ENCODE results near the gene GLRX. TPM values are rescaled to one million over a fixed set of nuclear protein-coding genes. Genes with fewer than 3 reads are reported as not detected.
A peak's percentile ranks its signal among the peaks of the same experiment; 100 is the strongest.

Gene GLRX
- total and polyA plus RNA-seq, 2 donors (not counting 1 experiment from before 2014, with no cell fraction given), result 91.8 to 429 TPM

DNA sequence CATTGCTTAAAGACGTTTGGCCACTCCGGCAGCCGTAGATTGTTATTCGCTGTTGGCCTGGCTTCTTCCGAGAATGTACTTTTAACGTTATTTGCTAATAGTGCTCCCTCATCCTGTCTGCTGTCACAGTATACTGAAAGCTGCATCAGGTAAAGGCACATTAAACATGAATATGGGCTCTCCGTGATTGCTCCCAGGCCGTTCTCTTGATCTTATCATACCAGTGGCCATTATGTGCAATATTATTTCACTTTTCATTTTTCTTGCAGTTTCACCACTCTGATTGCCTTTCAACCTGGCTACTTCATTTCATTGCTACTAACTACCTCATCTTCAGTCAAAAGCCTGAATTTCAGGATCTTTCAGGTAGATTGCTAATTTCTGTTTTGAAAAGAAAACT lies 34.0 kb downstream of the GLRX start:
- H3K79me2 ChIP-seq (ENCODE audit: control insufficient read depth, insufficient read depth, low read length), result no peaks in the 10 kb centered on the region
- no peak overlapping the region for H3K9ac ChIP-seq (ENCODE audit: insufficient read depth, low read length)
- H3K27me3 ChIP-seq (ENCODE audit: control insufficient read depth, insufficient read depth, low read length), result no peaks in the 10 kb centered on the region
- DNase-seq (ENCODE audit: low read depth in 2 of 2), result no peak
- H3K36me3 ChIP-seq (ENCODE audit: control insufficient read depth, insufficient read depth, low read length), result peaks cover 13% of the 10 kb centered on the region
- TF ChIP-seq, protein P1, sequence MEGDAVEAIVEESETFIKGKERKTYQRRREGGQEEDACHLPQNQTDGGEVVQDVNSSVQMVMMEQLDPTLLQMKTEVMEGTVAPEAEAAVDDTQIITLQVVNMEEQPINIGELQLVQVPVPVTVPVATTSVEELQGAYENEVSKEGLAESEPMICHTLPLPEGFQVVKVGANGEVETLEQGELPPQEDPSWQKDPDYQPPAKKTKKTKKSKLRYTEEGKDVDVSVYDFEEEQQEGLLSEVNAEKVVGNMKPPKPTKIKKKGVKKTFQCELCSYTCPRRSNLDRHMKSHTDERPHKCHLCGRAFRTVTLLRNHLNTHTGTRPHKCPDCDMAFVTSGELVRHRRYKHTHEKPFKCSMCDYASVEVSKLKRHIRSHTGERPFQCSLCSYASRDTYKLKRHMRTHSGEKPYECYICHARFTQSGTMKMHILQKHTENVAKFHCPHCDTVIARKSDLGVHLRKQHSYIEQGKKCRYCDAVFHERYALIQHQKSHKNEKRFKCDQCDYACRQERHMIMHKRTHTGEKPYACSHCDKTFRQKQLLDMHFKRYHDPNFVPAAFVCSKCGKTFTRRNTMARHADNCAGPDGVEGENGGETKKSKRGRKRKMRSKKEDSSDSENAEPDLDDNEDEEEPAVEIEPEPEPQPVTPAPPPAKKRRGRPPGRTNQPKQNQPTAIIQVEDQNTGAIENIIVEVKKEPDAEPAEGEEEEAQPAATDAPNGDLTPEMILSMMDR (conservative IDR thresholded peaks at IDR 0.05 in 1 of 2, IDR thresholded peaks at IDR 0.05 in 1 of 2; ENCODE audit: low read depth in 1 of 2, low read length in 2 of 2), result no peak
- no peak overlapping the region for H2AFZ ChIP-seq (ENCODE audit: low read length)
- H3K4me1 ChIP-seq (ENCODE audit: control insufficient read depth, extremely low read depth, insufficient read depth, low read length), result peaks cover 7% of the 10 kb centered on the region
- H3K9me3 ChIP-seq (ENCODE audit: control insufficient read depth, insufficient read depth, low read depth, low read length), result no peaks in the 10 kb centered on the region
- no peak overlapping the region for H3K27ac ChIP-seq (ENCODE audit: insufficient read depth, low read length)
- no peak overlapping the region for H3K4me2 ChIP-seq (ENCODE audit: extremely low read depth, insufficient read depth, low read length)
- no peak overlapping the region for H3K4me3 ChIP-seq (replicated peaks in 1 of 4; ENCODE audit: control extremely low read depth in 1 of 4, insufficient read depth in 1 of 4, low read depth in 3 of 4, low read length in 4 of 4)
- H4K20me1 ChIP-seq (ENCODE audit: control insufficient read depth, extremely low read depth, insufficient read depth, low read length), result no peaks in the 10 kb centered on the region

DNA sequence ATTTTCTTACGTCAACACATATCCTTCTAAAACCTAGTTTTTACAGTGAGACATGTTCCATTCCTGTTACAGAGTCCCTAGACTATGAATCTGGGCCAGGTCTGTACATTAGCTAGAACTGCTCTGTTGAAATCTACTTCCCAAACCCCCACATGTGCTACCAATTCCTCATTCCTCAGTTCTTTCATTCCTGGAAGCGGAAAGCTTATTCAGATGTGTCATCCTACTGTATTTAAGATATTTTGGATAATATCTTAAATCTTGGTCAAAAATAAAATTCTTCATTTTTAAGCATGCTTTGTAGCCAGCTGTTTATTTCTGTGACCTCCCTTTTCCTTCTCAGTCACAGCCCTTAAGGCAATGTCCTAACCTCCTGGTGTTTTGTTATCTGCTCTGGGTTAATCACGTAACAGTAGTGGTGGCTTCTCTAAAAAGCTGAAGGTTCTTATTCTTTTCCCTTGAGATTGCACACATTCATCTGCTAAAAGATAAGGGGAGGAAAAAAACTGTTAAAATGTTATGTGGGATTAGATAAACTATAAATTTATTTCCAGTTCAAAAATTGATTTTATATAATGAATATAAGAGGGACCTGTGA lies 35.6 kb downstream of the GLRX start:
- H3K79me2 ChIP-seq (ENCODE audit: control insufficient read depth, insufficient read depth, low read length), result no peaks in the 10 kb centered on the region
- TF ChIP-seq, protein P1 (conservative IDR thresholded peaks at IDR 0.05 in 1 of 2, IDR thresholded peaks at IDR 0.05 in 1 of 2; ENCODE audit: low read depth in 1 of 2, low read length in 2 of 2), result no peak
- TF ChIP-seq EZH2 (IDR thresholded peaks at IDR 0.05; ENCODE audit: low read length, missing control alignments), result no peak
- H3K27ac ChIP-seq (ENCODE audit: insufficient read depth, low read length), result no peak overlapping the region
- peaks cover 7% of the 10 kb centered on the region for H3K4me1 ChIP-seq (ENCODE audit: control insufficient read depth, extremely low read depth, insufficient read depth, low read length)
- H3K4me2 ChIP-seq (ENCODE audit: extremely low read depth, insufficient read depth, low read length), result no peak overlapping the region
- no peaks in the 10 kb centered on the region for H4K20me1 ChIP-seq (ENCODE audit: control insufficient read depth, extremely low read depth, insufficient read depth, low read length)
- H3K9ac ChIP-seq (ENCODE audit: insufficient read depth, low read length), result no peak overlapping the region
- DNase-seq (ENCODE audit: low read depth in 2 of 2), result peak in 1 of 2 donors; percentile 50
- H3K27me3 ChIP-seq (ENCODE audit: control insufficient read depth, insufficient read depth, low read length), result no peaks in the 10 kb centered on the region
- no peak overlapping the region for H2AFZ ChIP-seq (ENCODE audit: low read length)
- no peak overlapping the region for H3K4me3 ChIP-seq (replicated peaks in 1 of 4; ENCODE audit: control extremely low read depth in 1 of 4, insufficient read depth in 1 of 4, low read depth in 3 of 4, low read length in 4 of 4)
- peaks cover 8% of the 10 kb centered on the region for H3K36me3 ChIP-seq (ENCODE audit: control insufficient read depth, insufficient read depth, low read length)
- no peaks in the 10 kb centered on the region for H3K9me3 ChIP-seq (ENCODE audit: control insufficient read depth, insufficient read depth, low read depth, low read length)

DNA sequence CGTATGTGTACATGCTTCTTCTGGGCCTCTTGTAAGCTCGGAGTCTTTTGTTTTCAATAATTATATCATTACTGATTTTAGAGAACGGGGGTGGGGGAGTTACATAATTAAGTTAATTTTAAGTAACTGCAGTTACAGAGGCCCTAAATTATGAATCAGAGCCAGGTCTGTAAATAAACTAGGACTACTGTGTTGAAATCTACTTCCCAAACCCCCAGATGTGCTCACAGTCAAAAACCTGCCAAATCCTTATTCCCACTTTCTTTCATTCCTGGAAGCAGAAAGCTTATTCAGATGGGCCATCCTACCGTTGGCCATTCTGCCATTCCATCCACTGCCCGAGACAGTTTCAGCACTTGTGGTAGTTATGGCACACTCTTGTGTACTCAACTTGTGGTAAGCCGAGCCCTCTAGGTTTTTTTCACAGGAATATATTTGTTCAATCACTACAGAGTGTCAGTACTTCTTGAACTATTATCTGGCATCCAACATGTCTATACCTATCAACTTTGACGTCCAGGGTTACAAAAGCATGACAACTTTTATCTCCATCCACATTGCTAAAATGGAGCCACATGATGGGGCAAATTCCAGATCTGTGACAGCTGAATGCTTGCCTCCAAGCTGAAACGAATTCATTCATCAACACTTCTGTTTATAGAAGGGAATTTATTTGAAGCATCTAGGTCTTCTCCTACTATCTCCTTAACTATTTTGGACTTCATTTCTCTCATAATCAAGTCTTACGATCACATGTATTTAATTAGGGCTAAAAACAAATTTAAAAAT lies 37.8 kb downstream of the GLRX start:
- Histone ChIP-seq H3K4me1 (ENCODE audit: control insufficient read depth, extremely low read depth, insufficient read depth, low read length) (peaks cover 8% of the 10 kb centered on the region), H2AFZ (ENCODE audit: low read length) (no peak overlapping the region), H3K27ac (ENCODE audit: insufficient read depth, low read length) (no peak overlapping the region), H3K36me3 (ENCODE audit: control insufficient read depth, insufficient read depth, low read length) (peaks cover 6% of the 10 kb centered on the region), H3K79me2 (ENCODE audit: control insufficient read depth, insufficient read depth, low read length) (no peaks in the 10 kb centered on the region), H3K9ac (ENCODE audit: insufficient read depth, low read length) (no peak overlapping the region), H3K9me3 (ENCODE audit: control insufficient read depth, insufficient read depth, low read depth, low read length) (no peaks in the 10 kb centered on the region), H3K4me2 (ENCODE audit: extremely low read depth, insufficient read depth, low read length) (no peak overlapping the region), H4K20me1 (ENCODE audit: control insufficient read depth, extremely low read depth, insufficient read depth, low read length) (no peaks in the 10 kb centered on the region), H3K4me3 (replicated peaks in 1 of 4; ENCODE audit: control extremely low read depth in 1 of 4, insufficient read depth in 1 of 4, low read depth in 3 of 4, low read length in 4 of 4) (no peak overlapping the region), H3K27me3 (ENCODE audit: control insufficient read depth, insufficient read depth, low read length) (no peaks in the 10 kb centered on the region)
- TF ChIP-seq, protein P1 (conservative IDR thresholded peaks at IDR 0.05 in 1 of 2, IDR thresholded peaks at IDR 0.05 in 1 of 2; ENCODE audit: low read depth in 1 of 2, low read length in 2 of 2), result no peak
- no peak for TF ChIP-seq EZH2 (IDR thresholded peaks at IDR 0.05; ENCODE audit: low read length, missing control alignments)
- peak in 1 of 2 donors; percentile 46 for DNase-seq (ENCODE audit: low read depth in 2 of 2)
